HCT116 (cell line): ENCODE results near the gene RASA2. TPM values are rescaled to one million over a fixed set of nuclear protein-coding genes. Genes with fewer than 3 reads are reported as not detected.

ENCODE experiments used
- ATAC-seq: fragments of 200-7000 bp; cut with Tn5 transposase; 2 replicates; pipeline ENCODE4 v1.9.1; 2020; ENCODE audit warnings: mild to moderate bottlenecking, moderate library complexity
- BruUV-seq: library from RNA; stranded (reverse); fragments of 400-500 nt; replicated peaks from 2 replicates; lab custom pipeline; 2021; lab: Mats Ljungman, UMichigan
- CTCF ChIA-PET: fragments of 300-600 bp; sonication (Branson Sonifier 250); formaldehyde crosslinking; loops from one replicate; lab custom pipeline; 2021; ENCODE audit warnings: antibody characterized with exemption; lab: Charles Lee
- POLR2A ChIA-PET: fragments of 300-600, 350-600 bp; sonication (Branson Sonifier 250); formaldehyde crosslinking; loops from one replicate; lab custom pipeline; 2021; ENCODE audit warnings: antibody characterized with exemption; lab: Charles Lee
- RAD21 ChIA-PET, 2 experiments: fragments of 300-600 bp; sonication (Branson Sonifier 250); formaldehyde crosslinking; loops; one replicate each; lab custom pipeline; 2023; ENCODE audit warnings: low total read pairs in 2 of 2; ENCODE audit not compliant: uncharacterized antibody in 2 of 2, unreplicated experiment in 2 of 2, low non-redundant PET in 1 of 2; lab: Charles Lee
- DNase-seq: peaks from one replicate; pipeline ENCODE4 v3.0.0-alpha.2; 2010; ENCODE audit warnings: low read depth, low spot score
- H2AFZ ChIP-seq: fragments of 200-600 bp; shearing (Covaris generic), sonication (generic); 2 replicates; pipeline ENCODE4 v1.6.1; 2017; ENCODE audit warnings: low read depth, mixed run types, mixed read lengths, antibody characterized with exemption, low read length; ENCODE audit not compliant: poor library complexity, severe bottlenecking
- H3K27ac ChIP-seq: 2 replicates; pipeline ENCODE4 v1.5.1; 2012; ENCODE audit warnings: low read depth, low read length
- H3K27me3 ChIP-seq: fragments of 200-600 bp; sonication (generic); 2 replicates; pipeline ENCODE4 v1.6.1; 2016; ENCODE audit warnings: mixed run types, low read length, mixed read lengths; ENCODE audit not compliant: insufficient read depth
- H3K36me3 ChIP-seq, 2 experiments: fragments of 200-500 bp in 1 of 2; fragments of 200-600 bp in 1 of 2; sonication (Bioruptor generic) in 1 of 2; sonication (generic) in 1 of 2; 2 replicates each; pipeline versions ENCODE4 v1.5.1 to v1.6.1; 2014 to 2016; ENCODE audit warnings: low read length in 2 of 2, inconsistent platforms in 1 of 2, mixed read lengths in 1 of 2, mixed run types in 1 of 2; ENCODE audit not compliant: insufficient read depth in 2 of 2, control insufficient read depth in 1 of 2
- H3K4me1 ChIP-seq, 2 experiments: fragments of 200-600 bp in 1 of 2; sonication (generic) in 1 of 2; 2 replicates each; pipeline versions ENCODE4 v1.5.1 to v1.6.1; 2012 to 2017; ENCODE audit warnings: low read length in 2 of 2, inconsistent platforms in 1 of 2, mild to moderate bottlenecking in 1 of 2, mixed read lengths in 1 of 2, mixed run types in 1 of 2, moderate library complexity in 1 of 2; ENCODE audit not compliant: insufficient read depth in 2 of 2, control insufficient read depth in 1 of 2
- H3K4me2 ChIP-seq: fragments of 200-600 bp; sonication (generic); 2 replicates; pipeline ENCODE4 v1.6.1; 2017; ENCODE audit warnings: mixed run types, low read length, mixed read lengths
- H3K4me3 ChIP-seq, 2 experiments: fragments of 200-600 bp in 1 of 2; sonication (generic) in 1 of 2; replicated peaks in 1 of 2; 2 replicates each; pipeline ENCODE4 v1.5.1; 2011 to 2016; ENCODE audit warnings: low read length in 2 of 2, control low read depth in 1 of 2, low read depth in 1 of 2, mild to moderate bottlenecking in 1 of 2, mixed read lengths in 1 of 2, mixed run types in 1 of 2
- H3K79me2 ChIP-seq: fragments of 200-600 bp; sonication (generic); 2 replicates; pipeline ENCODE4 v1.6.1; 2017; ENCODE audit warnings: mild to moderate bottlenecking, mixed run types, low read length, moderate library complexity, mixed read lengths; ENCODE audit not compliant: insufficient read depth
- H3K9ac ChIP-seq: fragments of 200-600 bp; sonication (generic); 2 replicates; pipeline ENCODE4 v1.6.1; 2016; ENCODE audit warnings: low read length, mixed read lengths
- H3K9me2 ChIP-seq: fragments of 200-600 bp; sonication (generic), shearing (Covaris generic); 2 replicates; pipeline ENCODE4 v1.6.1; 2017; ENCODE audit warnings: mixed run types, mild to moderate bottlenecking, moderate library complexity; ENCODE audit not compliant: insufficient read depth
- H3K9me3 ChIP-seq, 2 experiments: fragments of 200-500 bp in 1 of 2; fragments of 200-600 bp in 1 of 2; sonication (Bioruptor generic) in 1 of 2; sonication (generic) in 1 of 2; 2 replicates each; pipeline ENCODE4 v1.6.1; 2014 to 2017; ENCODE audit warnings: low read length in 2 of 2, mixed read lengths in 2 of 2, inconsistent platforms in 1 of 2, low read depth in 1 of 2, mild to moderate bottlenecking in 1 of 2, mixed run types in 1 of 2, moderate library complexity in 1 of 2; ENCODE audit not compliant: control insufficient read depth in 1 of 2, insufficient read depth in 1 of 2
- H4K20me1 ChIP-seq: fragments of 200-600 bp; sonication (generic), shearing (Covaris generic); 2 replicates; pipeline ENCODE4 v1.6.1; 2017; ENCODE audit warnings: mixed run types, mild to moderate bottlenecking, moderate library complexity; ENCODE audit not compliant: insufficient read depth
- CBX3 ChIP-seq: IDR thresholded peaks from 2 replicates; pipeline ENCODE4 v1.6.1; 2012; ENCODE audit warnings: low read depth
- CEBPB ChIP-seq: IDR thresholded peaks from 2 replicates; pipeline ENCODE4 v1.6.1; 2012; ENCODE audit warnings: low read depth
- CTCF ChIP-seq, 3 experiments: fragments of 200-600 bp in 1 of 3; sonication (generic) in 1 of 3; IDR thresholded peaks in 2 of 3; conservative IDR thresholded peaks in 1 of 3; 2 replicates each; pipeline ENCODE4 v1.5.1; 2012 to 2017; ENCODE audit warnings: low read depth in 2 of 3, low read length in 2 of 3, antibody characterized with exemption in 1 of 3, borderline replicate concordance in 1 of 3, control low read depth in 1 of 3, mild to moderate bottlenecking in 1 of 3, mixed read lengths in 1 of 3, mixed run types in 1 of 3, moderate library complexity in 1 of 3; ENCODE audit not compliant: insufficient read depth in 1 of 3
- ELF1 ChIP-seq: IDR thresholded peaks from 2 replicates; pipeline ENCODE4 v1.6.1; 2012; ENCODE audit warnings: low read depth, borderline replicate concordance
- EZH2 ChIP-seq: fragments of 200-600 bp; sonication (generic); IDR thresholded peaks from 2 replicates; pipeline ENCODE4 v1.6.1; 2017; ENCODE audit warnings: antibody characterized with exemption, mixed run types
- EZH2phosphoT487 ChIP-seq: fragments of 200-600 bp; IDR thresholded peaks from 2 replicates; pipeline ENCODE4 v1.6.1; 2018; ENCODE audit warnings: antibody characterized with exemption, borderline replicate concordance
- FOSL1 ChIP-seq: IDR thresholded peaks from 2 replicates; pipeline ENCODE4 v1.6.1; 2012; ENCODE audit warnings: low read depth
- JUND ChIP-seq: IDR thresholded peaks from 2 replicates; pipeline ENCODE4 v1.6.1; 2012
- MAX ChIP-seq: IDR thresholded peaks from 2 replicates; pipeline ENCODE4 v1.6.1; 2012
- POLR2A ChIP-seq: IDR thresholded peaks from 2 replicates; pipeline ENCODE4 v1.7.0; 2011; ENCODE audit warnings: borderline replicate concordance; ENCODE audit not compliant: insufficient read depth, insufficient read length; ENCODE audit errors: extremely low read depth
- RAD21 ChIP-seq: IDR thresholded peaks from 2 replicates; pipeline ENCODE4 v1.6.1; 2012; ENCODE audit warnings: low read depth, mild to moderate bottlenecking
- SIN3A ChIP-seq: IDR thresholded peaks from 2 replicates; pipeline ENCODE4 v1.6.1; 2012; ENCODE audit warnings: low read depth
- SP1 ChIP-seq: IDR thresholded peaks from 2 replicates; pipeline ENCODE4 v1.6.1; 2012; ENCODE audit warnings: low read depth
- TCF7L2 ChIP-seq: IDR thresholded peaks from 2 replicates; pipeline ENCODE4 v1.7.0; 2011; ENCODE audit warnings: borderline replicate concordance, inconsistent platforms; ENCODE audit not compliant: insufficient read depth, insufficient read length; ENCODE audit errors: extremely low read depth
- ZBTB33 ChIP-seq: IDR thresholded peaks from 2 replicates; pipeline ENCODE4 v1.6.1; 2011; ENCODE audit warnings: mild to moderate bottlenecking, low read length, moderate library complexity; ENCODE audit not compliant: insufficient replicate concordance; ENCODE audit errors: extremely low read depth
- ZFX ChIP-seq: fragments of 450-650 bp; IDR thresholded peaks from 2 replicates; pipeline ENCODE4 v1.6.1; 2017
- intact Hi-C: fragments of 100-400 bp; cut with micrococcal nuclease; formaldehyde crosslinking; loops from 2 replicates; pipeline ENCODE4 v1.10.0; 2022
- total RNA-seq: library from RNA; stranded (reverse); gene quantifications from one replicate; pipeline ENCODE4 v1.2.1, GENCODE V29; 2021; ENCODE audit not compliant: unreplicated experiment

Gene RASA2
- total RNA-seq, 1 experiment from 2014 or later = 12.8 TPM

GRCh38 chr3:141477224-141477623, 9.6 kb upstream of the RASA2 start:
- RAD21 ChIA-PET = no interaction called here
- peak; percentile 42; the same call in 1 of the 2 replicates for ATAC-seq
- TF ChIP-seq CTCF (IDR thresholded peaks at IDR 0.05 in 2 of 3, conservative IDR thresholded peaks at IDR 0.05 in 1 of 3; ENCODE audit: borderline replicate concordance in 1 of 3, insufficient read depth in 1 of 3, low read depth in 2 of 3, low read length in 2 of 3) = no peak
- TF ChIP-seq POLR2A = no peak
- TF ChIP-seq EZH2phosphoT487 = no peak
- TF ChIP-seq EZH2 = no peak
- TF ChIP-seq FOSL1 = 0 out of 2 replicates have a peak, but pooled peaks have one; percentile 24
- no peak for TF ChIP-seq SP1
- no peak for TF ChIP-seq TCF7L2
- no peak for TF ChIP-seq CBX3
- TF ChIP-seq JUND = 0 out of 2 replicates have a peak, but pooled peaks have one; percentile 22
- no peaks in the 10 kb centered on the region for H3K79me2 ChIP-seq
- H4K20me1 ChIP-seq = no peaks in the 10 kb centered on the region
- no peaks in the 10 kb centered on the region for H3K27me3 ChIP-seq
- intact Hi-C loops = no loop called here
- H2AFZ ChIP-seq = no peak overlapping the region
- H3K4me2 ChIP-seq = no peak overlapping the region
- no peak for DNase-seq
- no peaks in the 10 kb centered on the region for H3K9me2 ChIP-seq
- no peak overlapping the region for H3K9ac ChIP-seq
- H3K4me3 ChIP-seq = no peak overlapping the region
- CTCF ChIA-PET = no interaction called here
- BruUV-seq = no TSS peak
- peaks cover under 1 to 11% of the 10 kb centered on the region in 2 experiments; a peak in 3 of 4 replicates for H3K4me1 ChIP-seq
- POLR2A ChIA-PET = no interaction called here
- H3K36me3 ChIP-seq = no peaks in the 10 kb centered on the region
- H3K27ac ChIP-seq = no peak overlapping the region
- H3K9me3 ChIP-seq = no peaks in the 10 kb centered on the region

GRCh38 chr3:141478139-141478538, 8.7 kb upstream of the RASA2 start:
- Histone ChIP-seq H3K36me3 (no peaks in the 10 kb centered on the region), H2AFZ (no peak overlapping the region), H3K27ac (no peak overlapping the region), H3K4me2 (no peak overlapping the region), H3K4me3 (no peak overlapping the region), H3K79me2 (no peaks in the 10 kb centered on the region), H3K9me2 (no peaks in the 10 kb centered on the region), H4K20me1 (no peaks in the 10 kb centered on the region), H3K9ac (no peak overlapping the region), H3K4me1 (peaks cover 4 to 16% of the 10 kb centered on the region in 2 experiments; a peak in 3 of 4 replicates), H3K27me3 (no peaks in the 10 kb centered on the region), H3K9me3 (no peaks in the 10 kb centered on the region)
- BruUV-seq = no TSS peak
- ChIA-PET CTCF (no interaction called here), POLR2A (no interaction called here), RAD21 (no interaction called here)
- DNase-seq = no peak
- ATAC-seq = no peak
- intact Hi-C loops = no loop called here
- no peak for TF ChIP-seq CEBPB
- TF ChIP-seq SIN3A = no peak
- no peak for TF ChIP-seq ZFX
- TF ChIP-seq ELF1 = no peak
- TF ChIP-seq ZBTB33 = no peak
- no peak for TF ChIP-seq TCF7L2
- no peak for TF ChIP-seq EZH2phosphoT487
- TF ChIP-seq FOSL1 = no peak
- TF ChIP-seq MAX = no peak
- TF ChIP-seq RAD21 = no peak
